SK-N-SH treated with all-trans-retinoic acid at 6 μM for 48 hours (cell line): ENCODE data around the gene BLOC1S4.

Source experiments
- ARNTL ChIP-seq: fragments of 450-650 bp; formaldehyde crosslinking; IDR thresholded peaks from 2 replicates; pipeline ENCODE4 v1.5.0; 2020; ENCODE audit warnings: low read depth, mild to moderate bottlenecking, moderate library complexity, borderline replicate concordance
- CSDC2 ChIP-seq: fragments of 250-450 bp; sonication (Bioruptor Pico); IDR thresholded peaks from 2 replicates; pipeline ENCODE4 v1.5.0; 2020; ENCODE audit warnings: mild to moderate bottlenecking, moderate library complexity
- ESRRG ChIP-seq: fragments of 250-450 bp; sonication (Bioruptor Pico); IDR thresholded peaks from 2 replicates; pipeline ENCODE4 v1.6.1; 2021; ENCODE audit warnings: mild to moderate bottlenecking
- OSR1 ChIP-seq: fragments of 250-450 bp; sonication (Bioruptor Pico); IDR thresholded peaks from 2 replicates; pipeline ENCODE4 v1.8.0; 2022; ENCODE audit warnings: moderate library complexity, mild to moderate bottlenecking, inconsistent platforms
- RARB ChIP-seq: fragments of 250-450 bp; sonication (Bioruptor Pico); IDR thresholded peaks from 2 replicates; pipeline ENCODE4 v1.8.0; 2021; ENCODE audit warnings: mild to moderate bottlenecking, moderate library complexity
- TOX ChIP-seq: fragments of 250-450 bp; sonication (Bioruptor Pico); IDR thresholded peaks from 2 replicates; pipeline ENCODE4 v1.8.0; 2021; ENCODE audit warnings: mild to moderate bottlenecking, moderate library complexity, borderline replicate concordance
- ZFP3 ChIP-seq: fragments of 250-450 bp; sonication (Bioruptor Pico); IDR thresholded peaks from 2 replicates; pipeline ENCODE4 v1.5.0; 2020; ENCODE audit warnings: mild to moderate bottlenecking, moderate library complexity
- ZNF70 ChIP-seq: fragments of 450-650 bp; formaldehyde crosslinking; IDR thresholded peaks from 2 replicates; pipeline ENCODE4 v1.5.0; 2020; ENCODE audit warnings: mild to moderate bottlenecking, moderate library complexity
- TF ChIP-seq, protein P1 (sequence below): fragments of 250-450 bp; sonication (Bioruptor Pico); IDR thresholded peaks from 2 replicates; pipeline ENCODE4 v1.8.0; 2020; ENCODE audit warnings: mild to moderate bottlenecking, moderate library complexity, borderline replicate concordance
- TF ChIP-seq, protein P2 (sequence below): fragments of 250-450 bp; sonication (Bioruptor Pico); IDR thresholded peaks from 2 replicates; pipeline ENCODE4 v1.8.0; 2021; ENCODE audit warnings: low read depth, mild to moderate bottlenecking, moderate library complexity, borderline replicate concordance
- TF ChIP-seq, protein P3 (sequence below): fragments of 250-450 bp; sonication (Bioruptor Pico); IDR thresholded peaks from 2 replicates; pipeline ENCODE4 v1.5.1; 2020; ENCODE audit warnings: low read depth, mild to moderate bottlenecking, moderate library complexity

DNA sequence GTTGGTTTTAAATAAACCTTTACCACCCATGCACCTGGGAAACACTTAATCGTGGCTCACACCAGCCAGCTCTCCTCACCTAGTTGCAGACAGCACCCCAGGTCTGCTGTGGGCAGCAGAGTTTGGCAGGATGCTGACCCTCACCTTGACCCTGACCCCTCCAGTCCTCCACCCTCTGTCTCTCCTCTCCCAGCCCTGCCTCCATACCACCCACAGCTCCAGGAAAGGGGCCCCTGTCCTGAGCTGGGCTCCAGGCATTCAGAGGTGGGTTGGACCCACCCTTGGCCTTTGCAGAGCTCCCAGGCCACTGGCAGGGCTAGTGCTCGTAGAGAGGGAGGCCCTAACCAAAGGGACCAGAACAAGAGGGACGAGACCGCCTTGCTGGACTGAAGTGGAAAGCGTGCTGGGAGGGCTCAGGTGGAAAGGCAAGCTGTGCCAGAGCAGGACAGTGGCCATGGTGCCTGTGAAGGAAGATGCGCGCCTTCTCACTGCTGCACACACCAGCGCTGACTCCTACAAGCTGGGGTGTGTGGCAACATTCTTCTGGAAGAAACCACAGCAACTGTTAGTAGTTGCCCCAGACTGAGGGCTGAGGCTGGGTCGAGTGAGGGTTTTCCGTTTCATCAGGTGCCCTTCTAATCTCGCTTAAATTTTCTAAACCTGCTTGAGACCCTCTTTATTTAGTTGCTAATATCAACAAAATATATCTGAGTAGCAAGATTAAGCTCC, 32.9 kb upstream of the BLOC1S4 start:
- no peak for TF ChIP-seq ESRRG
- TF ChIP-seq TOX (CRISPR knock-in tag), result no peak
- TF ChIP-seq CSDC2 (CRISPR knock-in tag), result no peak
- TF ChIP-seq, protein P1, sequence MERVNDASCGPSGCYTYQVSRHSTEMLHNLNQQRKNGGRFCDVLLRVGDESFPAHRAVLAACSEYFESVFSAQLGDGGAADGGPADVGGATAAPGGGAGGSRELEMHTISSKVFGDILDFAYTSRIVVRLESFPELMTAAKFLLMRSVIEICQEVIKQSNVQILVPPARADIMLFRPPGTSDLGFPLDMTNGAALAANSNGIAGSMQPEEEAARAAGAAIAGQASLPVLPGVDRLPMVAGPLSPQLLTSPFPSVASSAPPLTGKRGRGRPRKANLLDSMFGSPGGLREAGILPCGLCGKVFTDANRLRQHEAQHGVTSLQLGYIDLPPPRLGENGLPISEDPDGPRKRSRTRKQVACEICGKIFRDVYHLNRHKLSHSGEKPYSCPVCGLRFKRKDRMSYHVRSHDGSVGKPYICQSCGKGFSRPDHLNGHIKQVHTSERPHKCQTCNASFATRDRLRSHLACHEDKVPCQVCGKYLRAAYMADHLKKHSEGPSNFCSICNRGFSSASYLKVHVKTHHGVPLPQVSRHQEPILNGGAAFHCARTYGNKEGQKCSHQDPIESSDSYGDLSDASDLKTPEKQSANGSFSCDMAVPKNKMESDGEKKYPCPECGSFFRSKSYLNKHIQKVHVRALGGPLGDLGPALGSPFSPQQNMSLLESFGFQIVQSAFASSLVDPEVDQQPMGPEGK (CRISPR knock-in tag), result no peak
- TF ChIP-seq OSR1, result no peak
- TF ChIP-seq, protein P2, sequence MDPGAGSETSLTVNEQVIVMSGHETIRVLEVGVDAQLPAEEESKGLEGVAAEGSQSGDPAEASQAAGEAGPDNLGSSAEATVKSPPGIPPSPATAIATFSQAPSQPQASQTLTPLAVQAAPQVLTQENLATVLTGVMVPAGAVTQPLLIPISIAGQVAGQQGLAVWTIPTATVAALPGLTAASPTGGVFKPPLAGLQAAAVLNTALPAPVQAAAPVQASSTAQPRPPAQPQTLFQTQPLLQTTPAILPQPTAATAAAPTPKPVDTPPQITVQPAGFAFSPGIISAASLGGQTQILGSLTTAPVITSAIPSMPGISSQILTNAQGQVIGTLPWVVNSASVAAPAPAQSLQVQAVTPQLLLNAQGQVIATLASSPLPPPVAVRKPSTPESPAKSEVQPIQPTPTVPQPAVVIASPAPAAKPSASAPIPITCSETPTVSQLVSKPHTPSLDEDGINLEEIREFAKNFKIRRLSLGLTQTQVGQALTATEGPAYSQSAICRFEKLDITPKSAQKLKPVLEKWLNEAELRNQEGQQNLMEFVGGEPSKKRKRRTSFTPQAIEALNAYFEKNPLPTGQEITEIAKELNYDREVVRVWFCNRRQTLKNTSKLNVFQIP (CRISPR knock-in tag), result no peak
- TF ChIP-seq, protein P3, sequence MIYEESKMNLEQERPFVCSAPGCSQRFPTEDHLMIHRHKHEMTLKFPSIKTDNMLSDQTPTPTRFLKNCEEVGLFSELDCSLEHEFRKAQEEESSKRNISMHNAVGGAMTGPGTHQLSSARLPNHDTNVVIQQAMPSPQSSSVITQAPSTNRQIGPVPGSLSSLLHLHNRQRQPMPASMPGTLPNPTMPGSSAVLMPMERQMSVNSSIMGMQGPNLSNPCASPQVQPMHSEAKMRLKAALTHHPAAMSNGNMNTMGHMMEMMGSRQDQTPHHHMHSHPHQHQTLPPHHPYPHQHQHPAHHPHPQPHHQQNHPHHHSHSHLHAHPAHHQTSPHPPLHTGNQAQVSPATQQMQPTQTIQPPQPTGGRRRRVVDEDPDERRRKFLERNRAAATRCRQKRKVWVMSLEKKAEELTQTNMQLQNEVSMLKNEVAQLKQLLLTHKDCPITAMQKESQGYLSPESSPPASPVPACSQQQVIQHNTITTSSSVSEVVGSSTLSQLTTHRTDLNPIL, result no peak
- TF ChIP-seq ZFP3 (CRISPR knock-in tag), result no peak
- TF ChIP-seq ZNF70 (CRISPR knock-in tag), result no peak
- no peak for TF ChIP-seq ARNTL (CRISPR knock-in tag)
- no peak for TF ChIP-seq RARB (CRISPR knock-in tag)
